OCI-LY3 (cell line): ENCODE results near the gene CCDC12.

Experiments
- H2AFZ ChIP-seq: fragments of 200-600, 300-600 bp; shearing (Covaris generic); 2 replicates; pipeline ENCODE4 v1.6.0; 2014; ENCODE audit warnings: antibody characterized with exemption, low read depth, low read length
- H3K27ac ChIP-seq: fragments of 200-600, 300-600 bp; sonication (generic); 2 replicates; pipeline ENCODE4 v1.5.1; 2014; ENCODE audit warnings: mild to moderate bottlenecking, low read length, moderate library complexity, mixed read lengths
- H3K27me3 ChIP-seq: fragments of 200-600, 300-600 bp; sonication (generic); 2 replicates; pipeline ENCODE4 v1.6.1; 2014; ENCODE audit warnings: low read depth, low read length, mixed read lengths
- H3K36me3 ChIP-seq: fragments of 200-600, 300-600 bp; sonication (generic); replicated peaks from 2 replicates; pipeline ENCODE3; 2014; ENCODE audit warnings: low read depth, low read length, mixed read lengths
- H3K4me1 ChIP-seq: fragments of 300-600, 200-600 bp; sonication (generic); 2 replicates; pipeline ENCODE4 v1.6.1; 2014; ENCODE audit warnings: low read length, mixed read lengths
- H3K4me2 ChIP-seq: fragments of 200-600, 300-600 bp; sonication (generic); 2 replicates; pipeline ENCODE4 v1.6.1; 2014; ENCODE audit warnings: low read length, mixed read lengths
- H3K4me3 ChIP-seq: fragments of 300-600, 200-600 bp; sonication (generic); 2 replicates; pipeline ENCODE4 v1.5.1; 2014; ENCODE audit warnings: antibody characterized with exemption, mild to moderate bottlenecking, low read length, moderate library complexity
- H3K79me2 ChIP-seq: fragments of 300-600, 200-600 bp; shearing (Covaris generic); 2 replicates; pipeline ENCODE4 v1.6.1; 2014; ENCODE audit warnings: mild to moderate bottlenecking, low read length, mixed read lengths
- H3K9ac ChIP-seq: fragments of 300-600, 200-600 bp; shearing (Covaris generic); 2 replicates; pipeline ENCODE4 v1.6.0; 2014; ENCODE audit warnings: mild to moderate bottlenecking, low read length, moderate library complexity
- H3K9me3 ChIP-seq: fragments of 200-600, 300-600 bp; shearing (Covaris generic); 2 replicates; pipeline ENCODE4 v1.6.1; 2014; ENCODE audit warnings: low read length, mixed read lengths; ENCODE audit not compliant: insufficient read depth
- H4K20me1 ChIP-seq: fragments of 200-600, 300-600 bp; sonication (generic); 2 replicates; pipeline ENCODE4 v1.6.1; 2016; ENCODE audit warnings: low read length, mixed read lengths; ENCODE audit not compliant: insufficient read depth
- CTCF ChIP-seq: fragments of 200-600, 300-600 bp; sonication (generic); IDR thresholded peaks from 2 replicates; pipeline ENCODE4 v1.5.1; 2014; ENCODE audit warnings: antibody characterized with exemption, low read length, low read depth
- EZH2phosphoT487 ChIP-seq: fragments of 200-600 bp; shearing (Covaris generic); IDR thresholded peaks from 2 replicates; pipeline ENCODE4 v1.6.1; 2018; ENCODE audit warnings: antibody characterized with exemption, mixed run types, low read depth

CCDC12 gene

GRCh38 chr3:46883830-46884185, 92.7 kb downstream of the CCDC12 start:
- peaks cover 12% of the 10 kb centered on the region; the same call in 1 of the 2 replicates for H3K27me3 ChIP-seq
- no peak overlapping the region for H3K9ac ChIP-seq
- TF ChIP-seq CTCF = no peak
- no peak for TF ChIP-seq EZH2phosphoT487
- H3K4me2 ChIP-seq = no peak overlapping the region
- H4K20me1 ChIP-seq = no peaks in the 10 kb centered on the region
- no peaks in the 10 kb centered on the region for H3K79me2 ChIP-seq
- H3K36me3 ChIP-seq = no peaks in the 10 kb centered on the region
- no peak overlapping the region for H3K4me3 ChIP-seq
- H2AFZ ChIP-seq = no peak overlapping the region
- H3K9me3 ChIP-seq = no peaks in the 10 kb centered on the region
- H3K4me1 ChIP-seq = no peaks in the 10 kb centered on the region
- H3K27ac ChIP-seq = no peak overlapping the region

GRCh38 chr3:46883054-46883829, 93.3 kb downstream of the CCDC12 start:
- no peak overlapping the region for H3K4me2 ChIP-seq
- H3K27ac ChIP-seq = no peak overlapping the region
- TF ChIP-seq CTCF (no peak), EZH2phosphoT487 (no peak)
- H2AFZ ChIP-seq = no peak overlapping the region
- no peak overlapping the region for H3K9ac ChIP-seq
- no peaks in the 10 kb centered on the region for H3K79me2 ChIP-seq
- H3K4me1 ChIP-seq = no peaks in the 10 kb centered on the region
- H4K20me1 ChIP-seq = no peaks in the 10 kb centered on the region
- H3K9me3 ChIP-seq = no peaks in the 10 kb centered on the region
- peaks cover 12% of the 10 kb centered on the region; the same call in 1 of the 2 replicates for H3K27me3 ChIP-seq
- no peak overlapping the region for H3K4me3 ChIP-seq
- H3K36me3 ChIP-seq = no peaks in the 10 kb centered on the region

GRCh38 chr3:46882377-46883053, 94.0 kb downstream of the CCDC12 start:
- Histone ChIP-seq H3K4me1 (no peaks in the 10 kb centered on the region), H3K27me3 (peaks cover 12% of the 10 kb centered on the region; the same call in 1 of the 2 replicates), H4K20me1 (no peaks in the 10 kb centered on the region), H3K9me3 (no peaks in the 10 kb centered on the region), H3K9ac (no peak overlapping the region), H3K4me3 (no peak overlapping the region), H3K36me3 (no peaks in the 10 kb centered on the region), H3K79me2 (no peaks in the 10 kb centered on the region), H2AFZ (no peak overlapping the region), H3K27ac (no peak overlapping the region), H3K4me2 (no peak overlapping the region)
- TF ChIP-seq EZH2phosphoT487 (no peak), CTCF (no peak)

GRCh38 chr3:46881596-46882376, 94.8 kb downstream of the CCDC12 start:
- Histone ChIP-seq H3K79me2 (no peaks in the 10 kb centered on the region), H2AFZ (no peak overlapping the region), H3K36me3 (no peaks in the 10 kb centered on the region), H3K9me3 (no peaks in the 10 kb centered on the region), H3K4me2 (no peak overlapping the region), H3K9ac (no peak overlapping the region), H3K27me3 (peaks cover 12% of the 10 kb centered on the region; the same call in 1 of the 2 replicates), H4K20me1 (no peaks in the 10 kb centered on the region), H3K4me3 (no peak overlapping the region), H3K27ac (no peak overlapping the region), H3K4me1 (no peaks in the 10 kb centered on the region)
- TF ChIP-seq EZH2phosphoT487 (no peak), CTCF (no peak)
